Omental fat pad (tissue), 4 donors: ENCODE results near the gene CIRBP. TPM values are rescaled to one million over a fixed set of nuclear protein-coding genes. Genes with fewer than 3 reads are reported as not detected.

ENCODE experiments used
- ATAC-seq: fragments of 150-250 bp; one replicate; pipeline ENCODE4 v1.9.1; 2016; ENCODE audit warnings: mild to moderate bottlenecking, moderate library complexity; ENCODE audit not compliant: low FRiP score
- DNase-seq: peaks from one replicate; pipeline ENCODE4 v3.0.0-alpha.2; 2019; ENCODE audit warnings: low spot score
- CTCF ChIP-seq, 3 donors: fragments of 450-650 bp; IDR thresholded peaks; one replicate each; pipeline ENCODE4 v1.5.1; 2016 to 2017; ENCODE audit warnings: antibody characterized with exemption in 3 of 3, mild to moderate bottlenecking in 3 of 3, moderate library complexity in 2 of 3
- total RNA-seq, 4 donors: library from RNA; depleted of rRNA; stranded (reverse); fragments of >200 nt; gene quantifications; one replicate each; pipeline ENCODE4 v1.1.0, GENCODE V29; 2016

The CIRBP gene
- total RNA-seq, 4 donors from 2014 or later, result 292 to 484 (median 372) TPM

DNA sequence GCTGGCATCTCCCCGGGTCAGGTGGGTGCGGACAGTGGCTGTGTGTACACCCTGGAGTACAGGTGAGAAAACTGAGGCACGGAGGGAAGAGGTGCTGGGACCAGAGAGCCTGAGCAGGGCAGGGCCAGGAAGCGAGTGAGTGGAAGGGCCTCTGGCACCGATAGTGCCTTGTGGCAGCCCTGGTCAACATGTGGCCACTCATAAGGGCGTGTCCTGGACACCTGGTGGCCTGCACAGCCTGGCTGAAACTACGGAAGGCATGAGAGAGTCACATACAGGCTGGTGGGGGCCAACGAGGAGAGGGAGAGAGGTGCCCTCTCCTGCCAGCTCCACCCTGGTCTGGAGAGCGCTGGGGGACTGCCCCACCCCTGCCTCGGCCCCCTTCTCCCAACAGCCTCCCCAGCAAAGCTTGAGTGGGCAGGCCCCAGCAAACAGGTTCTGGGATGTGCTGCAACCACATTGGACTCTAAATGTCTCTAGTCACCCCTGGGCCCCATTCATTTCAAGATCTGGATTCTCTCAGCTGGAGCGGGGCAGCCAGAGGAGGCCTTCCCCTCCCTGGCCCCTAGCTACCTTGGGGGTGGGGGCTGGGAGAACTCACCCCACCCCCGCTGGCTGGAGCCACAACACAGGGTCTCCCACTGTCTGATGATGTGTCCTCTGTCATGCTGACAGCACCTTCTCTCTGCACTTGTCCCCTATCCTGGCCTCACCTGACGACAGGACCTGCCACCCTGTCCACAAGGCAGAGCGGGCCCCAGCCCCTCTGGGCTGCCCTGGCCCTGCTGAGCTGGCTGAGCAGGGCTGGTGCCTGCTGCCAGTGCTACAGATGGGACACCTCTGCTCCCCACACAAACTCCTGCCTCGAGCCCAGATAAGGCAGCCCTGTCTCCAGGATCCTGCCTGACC lies 37.1 kb upstream of the CIRBP start:
- no peak for DNase-seq
- no peak for ATAC-seq
- TF ChIP-seq CTCF (IDR thresholded peaks at IDR 0.05), result no peak

DNA sequence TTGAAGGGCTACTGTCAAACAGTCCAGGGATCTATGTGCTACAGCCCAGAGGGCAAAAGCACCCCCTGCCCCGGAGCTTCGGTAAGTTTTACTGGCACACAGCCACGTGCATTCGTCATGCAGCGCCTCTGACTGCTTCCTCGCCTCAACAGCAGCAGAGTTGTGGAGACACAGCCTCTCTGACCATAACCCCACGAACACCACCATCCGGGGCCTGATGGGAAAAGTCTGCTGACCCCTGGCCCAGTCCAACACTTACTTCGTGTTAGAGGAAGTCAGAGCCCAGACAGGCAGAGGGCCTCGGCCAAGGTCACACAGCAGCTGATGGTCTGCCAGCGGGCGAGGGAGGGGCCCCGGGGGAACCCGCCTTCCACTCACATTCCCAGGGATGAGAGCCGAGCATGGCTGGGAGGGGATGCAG lies 36.5 kb upstream of the CIRBP start:
- no peak for TF ChIP-seq CTCF (IDR thresholded peaks at IDR 0.05)
- no peak for DNase-seq
- no peak for ATAC-seq

- TF ChIP-seq CTCF (IDR thresholded peaks at IDR 0.05), result no peak
- no peak for DNase-seq
- ATAC-seq, result no peak
Observed at GRCh38 chr19:1233115-1233667, 35.9 kb upstream of the CIRBP start.

GRCh38 chr19:1234051-1234954 lies 34.8 kb upstream of the CIRBP start:
- TF ChIP-seq CTCF (IDR thresholded peaks at IDR 0.05), result no peak
- DNase-seq (no peak), ATAC-seq (no peak)

- TF ChIP-seq CTCF (IDR thresholded peaks at IDR 0.05), result no peak
- DNase-seq (no peak), ATAC-seq (no peak)
Observed at GRCh38 chr19:1234955-1235380, 34.2 kb upstream of the CIRBP start.

GRCh38 chr19:1235625-1236538 lies 33.2 kb upstream of the CIRBP start:
- ATAC-seq, result no peak
- TF ChIP-seq CTCF (IDR thresholded peaks at IDR 0.05), result no peak
- DNase-seq, result no peak
